DOHH2 (cell line): ENCODE results near the gene VPS8.

Experiments used
- H3F3A ChIP-seq: fragments of 200-600 bp; sonication (generic), shearing (Covaris generic); 2 replicates; pipeline ENCODE4 v1.6.0; 2016; ENCODE audit warnings: antibody characterized with exemption, mild to moderate bottlenecking; ENCODE audit not compliant: control insufficient read depth, insufficient read depth
- H3K27ac ChIP-seq: fragments of 200-600 bp; sonication (generic); 2 replicates; pipeline ENCODE4 v1.5.1; 2014; ENCODE audit warnings: low read depth, mild to moderate bottlenecking, low read length, moderate library complexity
- H3K27me3 ChIP-seq: fragments of 200-600 bp; sonication (generic); 2 replicates; pipeline ENCODE4 v1.6.1; 2014; ENCODE audit warnings: mild to moderate bottlenecking, low read length, mixed read lengths; ENCODE audit not compliant: control insufficient read depth
- H3K36me3 ChIP-seq: fragments of 200-600 bp; sonication (generic); 2 replicates; pipeline ENCODE4 v1.6.1; 2014; ENCODE audit warnings: mild to moderate bottlenecking, low read length, moderate library complexity, mixed read lengths; ENCODE audit not compliant: control insufficient read depth
- H3K4me1 ChIP-seq: fragments of 200-600 bp; sonication (generic); 2 replicates; pipeline ENCODE4 v1.6.1; 2014; ENCODE audit warnings: mild to moderate bottlenecking, low read length, mixed read lengths; ENCODE audit not compliant: control insufficient read depth
- H3K4me2 ChIP-seq: fragments of 200-600 bp; sonication (generic); 2 replicates; pipeline ENCODE4 v1.6.0; 2014; ENCODE audit warnings: mild to moderate bottlenecking, low read length, moderate library complexity
- H3K4me3 ChIP-seq: fragments of 200-600 bp; sonication (generic); 2 replicates; pipeline ENCODE4 v1.5.1; 2014; ENCODE audit warnings: mild to moderate bottlenecking, low read length, mixed read lengths
- H3K79me2 ChIP-seq: fragments of 200-600 bp; sonication (generic); 2 replicates; pipeline ENCODE4 v1.6.1; 2014; ENCODE audit warnings: mild to moderate bottlenecking, low read length, mixed read lengths; ENCODE audit not compliant: control insufficient read depth
- H3K9me2 ChIP-seq: fragments of 200-600 bp; sonication (generic); replicated peaks from 2 replicates; pipeline ENCODE4 v1.6.1; 2014; ENCODE audit warnings: mild to moderate bottlenecking, low read length, mixed read lengths; ENCODE audit not compliant: control insufficient read depth
- H3K9me3 ChIP-seq: fragments of 200-600 bp; sonication (generic); 2 replicates; pipeline ENCODE4 v1.6.1; 2014; ENCODE audit warnings: antibody characterized with exemption, low read length, mixed read lengths; ENCODE audit not compliant: control insufficient read depth, insufficient read depth
- H4K20me1 ChIP-seq: fragments of 200-600 bp; sonication (generic); 2 replicates; pipeline ENCODE4 v1.6.0; 2014; ENCODE audit warnings: low read depth, mild to moderate bottlenecking, antibody characterized with exemption, low read length, moderate library complexity; ENCODE audit not compliant: control insufficient read depth, insufficient read depth
- EZH2phosphoT487 ChIP-seq: fragments of 200-600 bp; sonication (generic); IDR thresholded peaks from 2 replicates; pipeline ENCODE4 v1.6.1; 2017; ENCODE audit warnings: borderline replicate concordance, mild to moderate bottlenecking, antibody characterized with exemption, low read length, moderate library complexity, mixed read lengths
- TF ChIP-seq, protein P1 (sequence below): fragments of 200-600 bp; sonication (generic); IDR thresholded peaks from one replicate; pipeline ENCODE4 v1.5.1; 2014; ENCODE audit warnings: antibody characterized with exemption, mild to moderate bottlenecking, low read depth, low read length; ENCODE audit not compliant: poor library complexity, severe bottlenecking

VPS8 gene

DNA sequence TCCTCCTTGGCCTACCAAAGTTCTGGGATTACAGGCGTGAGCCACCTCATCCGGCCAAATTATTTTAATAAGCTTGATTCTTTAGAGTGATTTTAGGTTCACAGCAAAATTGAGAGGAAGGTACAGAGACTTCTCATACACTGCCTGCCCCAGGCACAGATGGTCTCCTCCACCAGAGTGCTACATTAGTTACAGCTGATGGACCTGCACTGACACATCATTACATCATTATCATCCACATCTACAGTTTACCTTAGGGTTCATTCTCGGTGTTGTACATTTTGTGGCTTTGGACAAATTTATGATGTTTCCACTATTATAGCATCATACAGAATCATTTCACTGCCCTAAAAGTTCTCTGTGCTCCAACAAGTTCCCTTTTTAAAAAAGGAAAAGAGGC is 4.4 kb upstream of the VPS8 start:
- no peaks in the 10 kb centered on the region for H3K9me3 ChIP-seq
- peaks cover 5% of the 10 kb centered on the region for H3K79me2 ChIP-seq
- H3F3A ChIP-seq: no peaks in the 10 kb centered on the region
- H3K4me1 ChIP-seq: peaks cover 30% of the 10 kb centered on the region
- H3K4me3 ChIP-seq: no peak overlapping the region
- no peak overlapping the region for H3K4me2 ChIP-seq
- H4K20me1 ChIP-seq: no peaks in the 10 kb centered on the region
- H3K27ac ChIP-seq: no peak overlapping the region
- TF ChIP-seq EZH2phosphoT487: no peak
- TF ChIP-seq, protein P1, sequence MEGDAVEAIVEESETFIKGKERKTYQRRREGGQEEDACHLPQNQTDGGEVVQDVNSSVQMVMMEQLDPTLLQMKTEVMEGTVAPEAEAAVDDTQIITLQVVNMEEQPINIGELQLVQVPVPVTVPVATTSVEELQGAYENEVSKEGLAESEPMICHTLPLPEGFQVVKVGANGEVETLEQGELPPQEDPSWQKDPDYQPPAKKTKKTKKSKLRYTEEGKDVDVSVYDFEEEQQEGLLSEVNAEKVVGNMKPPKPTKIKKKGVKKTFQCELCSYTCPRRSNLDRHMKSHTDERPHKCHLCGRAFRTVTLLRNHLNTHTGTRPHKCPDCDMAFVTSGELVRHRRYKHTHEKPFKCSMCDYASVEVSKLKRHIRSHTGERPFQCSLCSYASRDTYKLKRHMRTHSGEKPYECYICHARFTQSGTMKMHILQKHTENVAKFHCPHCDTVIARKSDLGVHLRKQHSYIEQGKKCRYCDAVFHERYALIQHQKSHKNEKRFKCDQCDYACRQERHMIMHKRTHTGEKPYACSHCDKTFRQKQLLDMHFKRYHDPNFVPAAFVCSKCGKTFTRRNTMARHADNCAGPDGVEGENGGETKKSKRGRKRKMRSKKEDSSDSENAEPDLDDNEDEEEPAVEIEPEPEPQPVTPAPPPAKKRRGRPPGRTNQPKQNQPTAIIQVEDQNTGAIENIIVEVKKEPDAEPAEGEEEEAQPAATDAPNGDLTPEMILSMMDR: no peak
- no peaks in the 10 kb centered on the region; the same call in 1 of the 2 replicates for H3K36me3 ChIP-seq
- H3K27me3 ChIP-seq: no peaks in the 10 kb centered on the region
- no peaks in the 10 kb centered on the region for H3K9me2 ChIP-seq

DNA sequence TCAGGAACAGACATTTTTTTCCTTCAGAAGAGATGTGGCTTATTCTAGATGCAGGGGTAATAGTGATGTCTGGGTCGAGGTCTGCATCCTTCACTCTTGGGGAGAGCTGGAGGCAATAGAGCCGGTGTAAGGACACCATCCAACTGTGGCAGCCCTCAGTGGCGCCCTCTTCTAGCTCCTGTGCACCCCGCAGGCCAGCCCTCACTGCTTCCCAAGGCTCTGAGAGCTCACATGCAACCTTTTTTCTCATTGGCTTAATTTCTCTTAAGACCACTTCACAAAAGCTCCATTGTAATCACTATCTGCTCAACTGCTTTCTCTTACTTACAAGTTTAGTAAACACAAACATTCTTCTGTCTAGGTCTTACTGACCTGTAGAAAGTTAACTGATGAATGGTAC is 3.9 kb upstream of the VPS8 start:
- H3K4me3 ChIP-seq: no peak overlapping the region
- H3K79me2 ChIP-seq: peaks cover 10% of the 10 kb centered on the region
- H3K4me2 ChIP-seq: no peak overlapping the region
- no peaks in the 10 kb centered on the region for H3K27me3 ChIP-seq
- no peaks in the 10 kb centered on the region for H4K20me1 ChIP-seq
- no peaks in the 10 kb centered on the region for H3K9me3 ChIP-seq
- no peaks in the 10 kb centered on the region; the same call in 1 of the 2 replicates for H3K36me3 ChIP-seq
- no peaks in the 10 kb centered on the region for H3F3A ChIP-seq
- no peaks in the 10 kb centered on the region for H3K9me2 ChIP-seq
- H3K27ac ChIP-seq: no peak overlapping the region
- peaks cover 35% of the 10 kb centered on the region for H3K4me1 ChIP-seq
- TF ChIP-seq, protein P1: peak; percentile 36
- TF ChIP-seq EZH2phosphoT487: no peak

DNA sequence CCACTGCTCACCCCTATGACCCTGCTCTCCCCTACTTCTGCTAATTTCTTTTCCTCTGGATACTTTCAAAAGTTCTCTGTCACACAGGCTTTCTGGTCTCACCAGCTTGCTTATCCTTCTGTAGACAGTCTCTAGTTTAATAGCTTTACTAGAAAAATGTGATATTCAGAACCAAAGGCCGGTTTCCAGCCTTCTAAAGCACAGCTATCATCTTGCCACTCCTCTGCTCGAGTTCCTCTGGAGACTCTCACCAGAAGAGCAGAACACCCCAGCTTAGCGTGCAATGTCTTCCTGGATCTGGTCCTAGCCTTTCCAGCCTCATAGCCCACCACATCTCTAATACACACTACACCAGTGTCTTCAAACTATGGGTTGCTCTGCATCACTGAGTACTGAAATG is 1.8 kb upstream of the VPS8 start:
- Histone ChIP-seq H3F3A (no peaks in the 10 kb centered on the region; the same call in 1 of the 2 replicates), H3K9me2 (no peaks in the 10 kb centered on the region), H3K4me3 (no peak overlapping the region), H3K27me3 (no peaks in the 10 kb centered on the region), H3K9me3 (no peaks in the 10 kb centered on the region), H3K36me3 (no peaks in the 10 kb centered on the region; the same call in 1 of the 2 replicates), H3K27ac (no peak overlapping the region), H4K20me1 (no peaks in the 10 kb centered on the region), H3K4me2 (no peak overlapping the region), H3K79me2 (peaks cover 27% of the 10 kb centered on the region), H3K4me1 (peaks cover 46% of the 10 kb centered on the region)
- TF ChIP-seq, protein P1: no peak
- TF ChIP-seq EZH2phosphoT487: no peak
